ENCODE results near the gene EPSTI1.
"Not testable (repeated sequence)": the region's sequence is repeated elsewhere in the genome, so short reads cannot be mapped to it uniquely, and the experiment has no call there.

Gene EPSTI1

GRCh38 chr13:43003729-43004128 lies 11.7 kb upstream of the EPSTI1 start:
- no peak for DNase-seq

GRCh38 chr13:43003010-43003409 lies 11.0 kb upstream of the EPSTI1 start:
- no peak for DNase-seq

- DNase-seq: no peak
Measured at GRCh38 chr13:43002021-43002420, 10.0 kb upstream of the EPSTI1 start.

GRCh38 chr13:43000676-43001075 lies 8.6 kb upstream of the EPSTI1 start:
- no peak for DNase-seq

GRCh38 chr13:42999491-42999890 lies 7.5 kb upstream of the EPSTI1 start:
- DNase-seq: no peak

GRCh38 chr13:42997381-42997780 lies 5.3 kb upstream of the EPSTI1 start:
- DNase-seq: peak; percentile 13

- DNase-seq: peak; percentile 94
Measured at GRCh38 chr13:42996584-42996983, 4.5 kb upstream of the EPSTI1 start.

- no peak for DNase-seq
Measured at GRCh38 chr13:42994878-42995277, 2.8 kb upstream of the EPSTI1 start.

GRCh38 chr13:42992764-42993122 lies 702 bp upstream of the EPSTI1 start:
- no peak for DNase-seq

GRCh38 chr13:42991233-42991897 lies 676 bp downstream of the EPSTI1 start:
- DNase-seq: not testable (repeated sequence)

- no peak for DNase-seq
Measured at GRCh38 chr13:42990291-42991232, 1.5 kb downstream of the EPSTI1 start.

- no peak for DNase-seq
Measured at GRCh38 chr13:42986176-42986574, 5.9 kb downstream of the EPSTI1 start.

GRCh38 chr13:42985312-42986175 lies 6.5 kb downstream of the EPSTI1 start:
- DNase-seq: no peak

GRCh38 chr13:42984691-42985090 lies 7.3 kb downstream of the EPSTI1 start:
- no peak for DNase-seq

GRCh38 chr13:42984026-42984425 lies 8.0 kb downstream of the EPSTI1 start:
- DNase-seq: no peak

- no peak for DNase-seq
Measured at GRCh38 chr13:42981853-42982252, 10.2 kb downstream of the EPSTI1 start.

GRCh38 chr13:42981317-42981716 lies 10.7 kb downstream of the EPSTI1 start:
- peak; percentile 26 for DNase-seq

- no peak for DNase-seq
Measured at GRCh38 chr13:42977219-42977659, 14.8 kb downstream of the EPSTI1 start.

GRCh38 chr13:42976066-42976465 lies 16.0 kb downstream of the EPSTI1 start:
- DNase-seq: no peak

- no peak for DNase-seq
Measured at GRCh38 chr13:42973581-42973980, 18.5 kb downstream of the EPSTI1 start.

GRCh38 chr13:42971691-42972347 lies 20.2 kb downstream of the EPSTI1 start:
- no peak for DNase-seq

- DNase-seq: peak; percentile 59
Measured at GRCh38 chr13:42970824-42971690, 21.0 kb downstream of the EPSTI1 start.
